Measurements from ENCODE around the gene CST9. TPM values are rescaled to one million over a fixed set of nuclear protein-coding genes. Genes with fewer than 3 reads are reported as not detected.

The CST9 gene
- total and polyA plus RNA-seq, 2 of the 8 experiments (the other 6 are each of a cell fraction or from before 2014, with no cell fraction given): 0.05 to 0.19 TPM

DNA sequence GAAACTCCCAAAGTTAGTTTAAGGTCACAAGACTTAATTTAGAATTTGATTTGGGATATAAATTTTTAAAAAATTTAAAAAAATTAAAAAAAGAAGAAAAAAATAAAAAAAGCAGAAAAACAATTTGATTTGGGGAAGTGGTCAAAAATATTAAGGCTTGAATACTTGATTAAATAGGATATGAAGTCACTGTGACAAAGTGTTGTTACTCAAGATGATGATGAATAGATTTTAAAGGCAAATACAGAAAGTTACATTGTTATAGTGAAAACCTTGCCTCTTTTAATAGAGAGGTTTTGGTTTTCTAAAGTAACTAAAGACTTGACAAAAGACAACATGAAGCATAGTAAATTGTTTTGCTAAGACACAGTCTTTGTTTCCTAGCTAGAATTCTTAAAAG is 7.2 kb downstream of the CST9 start:
- Histone ChIP-seq H3K79me2 (ENCODE audit: control insufficient read depth in 1 of 2, insufficient read depth in 2 of 2, low read length in 2 of 2) (no peaks in the 10 kb centered on the region), H4K20me1 (replicated peaks in 1 of 2; ENCODE audit: control insufficient read depth in 1 of 2, insufficient read depth in 2 of 2, low read length in 2 of 2) (no peaks in the 10 kb centered on the region), H3K23ac (ENCODE audit: insufficient read length) (no peak overlapping the region), H4K91ac (replicated peaks; ENCODE audit: insufficient read length, low read length) (no peak overlapping the region), H3K36me3 (ENCODE audit: control insufficient read depth in 2 of 4, insufficient read depth in 4 of 4, low read length in 3 of 4) (no peaks in the 10 kb centered on the region), H3K4me1 (replicated peaks in 1 of 4; ENCODE audit: control insufficient read depth in 3 of 4, insufficient read depth in 4 of 4, low read length in 3 of 4) (no peaks in the 10 kb centered on the region), H2AK5ac (ENCODE audit: low read depth, low read length) (no peak overlapping the region), H2AFZ (ENCODE audit: low read length) (no peak overlapping the region), H4K5ac (ENCODE audit: insufficient read length, low read depth, low read length) (no peak overlapping the region), H3K9ac (replicated peaks in 1 of 4; ENCODE audit: extremely low read depth in 1 of 4, low read depth in 3 of 4, low read length in 3 of 4) (no peak overlapping the region), H3K4me3 (ENCODE audit: extremely low read depth in 1 of 4, insufficient read depth in 2 of 4, low read depth in 3 of 4, low read length in 4 of 4) (no peak overlapping the region), H3K18ac (ENCODE audit: extremely low read depth, low read length) (no peak overlapping the region), H2BK15ac (ENCODE audit: low read length) (no peak overlapping the region), H3K27ac (ENCODE audit: low read depth, low read length) (no peak overlapping the region), H3K4ac (replicated peaks; ENCODE audit: insufficient read length, low read depth, low read length) (no peak overlapping the region), H3K27me3 (replicated peaks in 1 of 4; ENCODE audit: control insufficient read depth in 3 of 4, extremely low read depth in 1 of 4, insufficient read depth in 3 of 4, low read length in 3 of 4) (no peaks in the 10 kb centered on the region), H3K23me2 (ENCODE audit: low read depth, low read length) (no peaks in the 10 kb centered on the region), H2BK20ac (ENCODE audit: low read length) (no peak overlapping the region), H3K14ac (ENCODE audit: insufficient read length) (no peak overlapping the region), H3K79me1 (ENCODE audit: low read depth, low read length) (no peaks in the 10 kb centered on the region), H3K56ac (replicated peaks; ENCODE audit: insufficient read length, low read depth, low read length) (no peak overlapping the region), H2BK120ac (replicated peaks; ENCODE audit: low read depth, low read length) (no peak overlapping the region), H3K4me2 (ENCODE audit: insufficient read depth in 1 of 2, low read depth in 2 of 2, low read length in 2 of 2) (no peak overlapping the region), H3K9me3 (ENCODE audit: insufficient read depth in 2 of 2, low read depth in 1 of 2, low read length in 1 of 2) (no peaks in the 10 kb centered on the region), H2BK12ac (ENCODE audit: low read depth, low read length) (no peak overlapping the region), H4K8ac (ENCODE audit: extremely low read depth, insufficient read depth, low read length) (no peak overlapping the region), H2BK5ac (ENCODE audit: low read depth, low read length) (no peak overlapping the region)
- FAIRE-seq (no peak), DNase-seq (ENCODE audit: low read depth in 1 of 2, low spot score in 2 of 2) (no peak)
- CTCF ChIA-PET (ENCODE audit: partially characterized antibody): interaction anchor here (1.5 to 18.5 kb wide), 3 partner anchors 10 to 154 kb away, joined by 3 to 328 read pairs (median 5); partner anchors contain the start of genes CST11 and CSTL1
- TF ChIP-seq TAF7 (optimal IDR thresholded peaks at IDR 0.05; ENCODE audit: borderline replicate concordance, low read depth, low read length) (no peak), POU5F1 (IDR thresholded peaks at IDR 0.05; ENCODE audit: low read depth, low read length) (no peak), CBX8 (IDR thresholded peaks at IDR 0.05; ENCODE audit: borderline replicate concordance, low read depth, low read length) (no peak), SIX5 (IDR thresholded peaks at IDR 0.05; ENCODE audit: low read depth, low read length) (no peak), SIN3A (conservative IDR thresholded peaks at IDR 0.05 in 1 of 2, IDR thresholded peaks at IDR 0.05 in 1 of 2; ENCODE audit: low read depth in 1 of 2, low read length in 2 of 2) (no peak), GTF2F1 (IDR thresholded peaks at IDR 0.05; ENCODE audit: borderline replicate concordance, low read depth, low read length) (no peak), SP2 (IDR thresholded peaks at IDR 0.05; ENCODE audit: low read length) (no peak), HDAC6 (IDR thresholded peaks at IDR 0.05; ENCODE audit: low read depth, low read length) (no peak), GABPA (IDR thresholded peaks at IDR 0.05; ENCODE audit: borderline replicate concordance, insufficient read depth, low read length) (no peak)
- POLR2A ChIA-PET (ENCODE audit: partially characterized antibody): no interaction called here
